DMS153 treated with DMSO at 0.1 percent for 48 hours (cell line): Measurements from ENCODE around the gene CYP46A1.
"Not testable (repeated sequence)": the region's sequence is repeated elsewhere in the genome, so short reads cannot be mapped to it uniquely, and the experiment has no call there.

Experiments
- DNase-seq: peaks from one replicate; lab custom pipeline; 2025; ENCODE audit not compliant: unreplicated experiment; lab: John Stamatoyannopoulos, UW

The CYP46A1 gene

DNA sequence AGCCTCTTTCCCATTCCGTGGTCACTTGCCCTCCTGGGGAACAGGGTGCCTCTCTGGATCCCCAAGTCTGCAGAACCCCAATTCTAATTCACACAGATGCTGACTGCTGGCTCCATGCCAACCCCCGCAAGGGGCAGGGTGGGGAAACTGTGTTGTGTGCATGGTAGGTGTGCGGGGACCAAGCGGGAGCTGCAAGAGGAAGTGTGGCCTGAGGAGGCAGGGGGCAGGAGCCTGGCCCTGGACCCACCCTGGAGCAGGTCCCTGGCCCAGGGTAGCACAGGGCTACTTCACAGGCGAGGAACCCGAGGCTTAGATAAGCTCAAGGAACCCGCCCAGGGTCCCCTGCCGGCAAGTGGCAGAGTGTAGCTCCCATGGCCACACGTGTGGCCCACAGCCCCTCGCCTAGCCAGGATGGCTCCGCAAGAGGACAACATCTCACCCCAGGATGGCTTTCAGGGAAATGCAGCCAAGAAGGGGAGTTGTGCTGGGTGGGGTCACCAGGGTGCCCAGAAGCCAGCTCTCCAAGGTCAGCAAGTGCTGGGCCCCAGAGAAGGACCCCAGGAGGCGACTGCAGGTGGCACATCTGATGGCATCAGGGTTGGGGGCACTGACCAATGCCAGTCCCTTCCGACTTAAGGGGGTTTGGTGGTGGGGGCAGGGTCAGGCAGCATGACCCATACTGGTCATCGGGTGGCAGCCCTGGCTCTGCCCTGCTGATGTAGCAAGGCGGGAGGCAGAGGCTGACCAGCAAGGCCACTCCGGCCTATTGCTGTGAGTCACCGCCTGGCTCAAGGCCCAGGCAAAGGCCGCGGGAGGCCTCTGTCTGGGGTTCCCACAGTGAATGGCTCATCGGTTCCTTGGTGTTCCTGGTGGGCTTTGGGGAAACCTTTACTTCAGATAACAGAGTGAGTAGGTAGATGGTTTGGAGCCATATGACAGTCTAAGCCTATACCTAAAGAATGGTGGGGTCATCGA is 71.8 kb downstream of the CYP46A1 start:
- DNase-seq = no peak

DNA sequence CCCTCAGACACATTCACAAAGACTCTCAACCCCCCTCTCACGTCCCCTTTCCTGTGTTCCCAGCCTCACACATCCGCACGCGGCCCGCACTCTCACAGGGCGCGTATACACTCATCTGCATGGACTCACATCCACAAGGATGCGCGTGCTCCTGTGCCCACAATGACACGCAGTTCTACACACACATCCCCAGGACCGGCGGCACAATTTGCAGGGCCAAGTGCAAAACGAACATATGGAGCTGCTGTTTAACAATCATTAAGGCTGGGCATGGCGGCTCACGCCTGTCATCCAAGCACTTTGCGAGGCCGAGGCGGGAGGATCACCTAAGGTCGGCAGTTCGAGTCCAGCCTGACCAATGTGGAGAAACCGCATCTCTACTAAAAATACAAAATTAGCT is 72.7 kb downstream of the CYP46A1 start:
- DNase-seq = no peak

DNA sequence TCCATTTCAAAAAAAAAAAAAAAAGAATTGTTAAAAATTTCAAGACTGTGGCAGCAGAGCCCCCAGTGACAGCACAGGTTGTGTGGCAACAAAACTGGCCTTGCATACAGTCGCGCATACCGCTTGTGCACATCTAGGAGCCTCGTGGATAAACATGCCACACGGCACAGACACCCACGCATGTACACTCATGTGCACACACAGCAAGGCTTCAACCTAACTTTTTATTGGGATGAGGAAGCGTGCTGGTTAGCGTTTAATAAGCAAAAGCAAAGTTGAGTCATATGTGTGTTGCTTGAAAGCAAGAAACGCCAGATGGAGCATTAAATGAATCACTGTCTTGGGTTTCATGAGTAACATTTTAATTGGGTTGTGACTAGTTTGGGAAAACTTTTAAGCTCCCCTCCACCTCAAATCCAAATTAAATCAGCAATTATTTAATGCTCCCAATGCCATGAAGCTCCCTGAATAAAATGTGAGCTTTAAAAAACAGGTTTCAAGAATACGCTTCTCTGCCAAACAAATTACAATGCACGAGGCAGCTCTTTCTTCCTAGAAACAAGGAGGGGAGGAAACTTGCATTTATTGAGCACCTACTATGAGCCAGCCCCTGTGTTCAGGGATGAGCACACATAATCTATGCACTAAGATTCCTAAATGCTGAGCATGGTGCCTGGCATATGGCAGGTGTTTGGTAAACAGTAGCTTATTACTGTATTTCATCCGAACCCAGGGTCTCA is 73.4 kb downstream of the CYP46A1 start:
- no peak for DNase-seq

DNA sequence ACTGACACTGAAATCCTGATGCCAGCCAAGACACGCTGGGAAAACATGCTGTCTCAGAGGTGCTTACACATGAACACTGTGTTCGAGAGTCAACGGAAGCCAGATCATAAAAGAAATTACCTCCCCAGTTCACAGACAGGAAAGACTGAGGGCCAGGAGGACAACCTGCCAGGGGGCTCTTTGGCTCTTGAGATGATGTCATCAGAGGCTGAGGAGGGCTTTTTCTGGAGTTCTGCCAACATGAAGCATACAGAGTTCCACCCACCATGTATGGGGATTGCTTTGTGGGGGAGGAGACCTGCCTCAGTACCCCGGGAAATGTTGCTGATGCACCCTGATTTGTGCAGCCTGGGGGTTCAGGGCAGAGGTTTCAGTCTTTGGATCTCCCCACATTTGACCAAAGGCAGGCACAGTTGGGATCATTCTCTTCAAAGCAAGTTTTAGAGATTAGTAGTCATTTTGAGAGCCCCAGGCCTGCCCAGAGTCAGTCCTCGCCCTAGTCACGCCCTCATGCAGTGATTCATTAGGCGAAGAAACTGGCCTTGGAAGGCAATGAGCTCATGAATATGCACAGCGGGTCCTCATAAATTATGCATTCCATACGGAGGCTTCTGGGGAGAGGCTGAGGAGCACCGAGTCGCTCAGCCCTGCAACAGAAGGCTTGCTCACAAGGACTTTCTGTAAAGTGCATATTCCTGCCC is 74.2 kb downstream of the CYP46A1 start:
- no peak for DNase-seq

DNA sequence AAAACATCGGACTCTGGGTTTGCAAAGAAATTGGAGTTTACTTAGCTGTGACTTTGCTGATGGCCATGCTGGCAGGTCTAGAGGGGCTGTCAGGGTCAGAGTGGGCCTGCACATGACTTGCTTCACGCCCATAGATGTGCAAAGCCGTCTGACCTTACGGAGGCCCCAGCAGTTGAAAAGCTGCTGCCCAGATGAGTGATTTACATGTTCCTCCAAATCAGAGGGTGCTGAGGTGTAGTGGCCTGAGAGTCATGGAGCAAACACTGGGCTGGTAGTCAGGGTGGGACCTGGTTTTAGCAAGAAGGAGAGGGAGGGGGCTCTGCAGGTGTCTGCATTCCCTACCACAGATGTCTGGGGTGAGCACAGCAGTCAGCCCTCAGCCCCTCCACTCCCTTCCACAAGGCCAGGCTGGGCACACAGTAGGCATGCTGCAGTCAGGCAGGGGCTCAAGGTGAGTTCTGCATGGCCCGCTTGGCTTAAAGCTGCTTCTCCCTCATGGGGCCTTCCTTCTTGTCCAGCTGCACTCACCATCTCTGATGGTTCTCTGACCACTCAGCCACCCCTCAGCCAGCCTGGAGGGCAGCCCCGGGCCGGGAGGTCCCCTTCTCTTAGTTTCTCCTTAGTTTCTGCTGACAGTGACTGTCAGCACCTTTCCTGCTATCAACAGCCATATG is 74.9 kb downstream of the CYP46A1 start:
- DNase-seq = no peak

DNA sequence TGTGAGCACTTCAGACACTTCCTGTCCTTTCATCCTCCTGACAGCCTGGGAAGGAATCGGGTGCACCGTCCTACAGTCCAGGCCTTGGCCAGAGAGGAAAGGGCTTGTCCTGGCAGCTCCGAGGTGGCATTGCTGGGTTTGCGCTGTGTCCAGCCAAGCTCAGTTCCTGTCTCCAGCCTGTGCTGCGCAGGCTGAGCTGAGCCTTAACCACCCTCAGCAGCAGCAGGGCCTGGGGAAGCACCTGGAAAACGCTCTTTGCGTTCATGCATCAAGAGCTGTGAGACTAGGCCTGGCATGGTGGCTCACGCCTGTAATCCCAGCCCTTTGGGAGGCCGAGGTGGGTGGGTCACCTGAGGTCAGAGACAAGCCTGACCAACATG is 75.4 kb downstream of the CYP46A1 start:
- no peak for DNase-seq

DNA sequence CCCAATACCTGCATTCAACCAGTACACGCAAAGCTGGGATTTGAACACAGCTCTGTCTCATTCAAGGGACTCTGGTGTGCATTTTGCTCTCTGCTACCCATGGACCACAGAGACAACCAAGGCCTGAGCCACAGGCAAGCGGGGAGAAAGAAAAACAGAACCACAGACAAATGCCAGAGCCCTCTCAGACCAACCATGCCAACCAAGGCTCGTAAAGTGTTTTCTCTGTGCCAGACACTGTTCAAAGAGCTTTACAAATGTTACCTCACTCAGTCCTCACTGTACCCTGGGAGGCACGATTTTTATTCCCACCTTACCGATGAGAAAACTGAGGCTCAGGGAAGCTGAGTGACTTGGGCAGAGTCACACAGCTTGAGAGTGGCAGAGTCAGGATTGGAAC is 76.7 kb downstream of the CYP46A1 start:
- DNase-seq = no peak

DNA sequence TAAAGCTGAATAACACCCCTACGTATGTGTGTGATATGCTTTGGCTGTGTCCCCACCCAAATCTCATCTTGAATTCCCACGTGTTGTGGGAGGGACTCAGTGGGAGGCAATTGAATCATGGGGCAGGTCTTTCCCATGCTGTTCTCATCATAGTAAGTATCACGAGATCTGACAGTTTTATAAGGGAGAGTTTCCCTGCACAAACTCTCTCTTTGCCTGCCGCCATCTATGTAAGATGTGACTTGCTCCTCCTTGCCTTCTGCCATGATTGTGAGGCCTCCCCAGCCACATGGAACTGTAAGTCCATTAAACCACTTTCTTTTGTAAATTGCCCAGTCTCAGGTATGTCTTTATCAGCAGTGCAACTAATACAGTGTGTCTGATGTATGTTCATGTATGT is 78.8 kb downstream of the CYP46A1 start:
- DNase-seq = not testable (repeated sequence)

DNA sequence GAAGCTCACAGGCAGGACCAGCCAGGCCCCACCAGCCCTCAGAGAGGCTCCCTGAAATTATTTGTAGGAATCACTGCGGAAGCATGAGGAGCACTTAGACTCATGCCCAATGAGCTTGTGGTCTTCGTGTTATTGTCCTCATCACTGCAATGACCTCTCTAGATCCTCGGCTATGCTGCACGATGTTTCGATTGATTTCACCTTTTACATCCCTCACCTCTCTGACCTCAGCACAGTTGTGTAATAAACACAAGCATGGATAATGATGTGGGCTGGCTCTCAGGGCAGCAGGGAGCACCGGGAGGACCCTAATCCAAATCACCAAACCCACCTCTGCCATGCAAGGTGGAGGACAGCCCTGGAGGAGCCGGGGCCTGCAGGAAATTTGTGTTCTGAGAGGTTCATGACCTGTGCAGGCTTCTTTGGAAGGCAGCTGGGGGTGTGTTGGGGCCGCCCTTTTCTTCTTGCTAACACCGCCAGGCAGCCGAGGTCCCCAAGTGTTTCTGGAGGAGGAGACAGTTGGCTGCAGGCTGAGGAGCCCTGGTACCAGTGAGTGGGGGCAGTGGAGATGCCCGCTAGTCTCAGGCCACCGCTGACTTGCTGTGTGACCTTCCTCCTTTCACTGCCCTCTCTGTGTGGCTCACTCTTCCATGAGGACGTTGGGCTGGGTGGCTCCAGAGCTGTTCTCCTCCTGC is 79.6 kb downstream of the CYP46A1 start:
- no peak for DNase-seq

DNA sequence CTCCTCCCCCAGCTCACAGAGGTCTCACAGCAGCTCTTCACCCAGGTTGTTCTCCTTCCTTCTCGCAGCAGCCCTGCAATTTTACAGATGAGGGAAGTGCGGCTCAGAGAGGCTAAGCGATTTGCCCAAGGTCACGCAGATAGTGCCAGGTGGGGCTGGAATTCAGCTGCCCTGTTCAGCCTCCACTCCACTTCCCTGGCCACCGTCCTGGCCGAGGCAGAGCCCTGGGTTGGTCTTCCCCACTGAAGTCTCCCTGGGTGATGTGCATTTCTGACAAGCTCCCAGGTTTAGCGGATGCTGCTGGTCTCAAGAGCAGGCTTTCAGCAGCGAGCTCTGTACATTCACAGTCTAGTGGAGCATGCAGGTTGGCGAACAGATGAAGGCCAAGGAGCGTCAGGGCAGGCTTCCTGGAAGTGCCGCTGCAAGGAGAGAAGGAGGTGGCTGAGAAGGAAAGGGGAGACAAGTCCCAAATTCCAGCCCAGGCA is 80.2 kb downstream of the CYP46A1 start:
- DNase-seq = no peak

DNA sequence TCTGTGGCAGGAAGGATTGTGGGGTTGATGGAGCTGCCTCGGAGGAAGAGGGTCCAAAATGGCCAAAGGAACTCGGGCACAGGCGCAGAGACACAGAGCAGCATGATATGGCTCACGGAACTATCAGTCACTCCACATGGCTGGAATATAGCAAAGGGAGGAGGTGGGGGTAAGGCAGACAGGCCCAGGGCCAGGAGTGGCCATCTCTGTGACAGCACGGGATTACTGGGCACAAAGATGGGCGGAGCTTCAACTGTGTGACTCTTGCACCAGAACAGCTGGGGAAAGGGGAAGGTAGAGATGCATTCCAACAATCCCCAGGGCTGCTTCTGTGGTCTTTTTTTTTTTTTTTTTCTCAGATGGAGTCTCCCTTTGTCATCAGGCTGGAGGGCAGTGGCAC is 84.3 kb downstream of the CYP46A1 start:
- DNase-seq = no peak

DNA sequence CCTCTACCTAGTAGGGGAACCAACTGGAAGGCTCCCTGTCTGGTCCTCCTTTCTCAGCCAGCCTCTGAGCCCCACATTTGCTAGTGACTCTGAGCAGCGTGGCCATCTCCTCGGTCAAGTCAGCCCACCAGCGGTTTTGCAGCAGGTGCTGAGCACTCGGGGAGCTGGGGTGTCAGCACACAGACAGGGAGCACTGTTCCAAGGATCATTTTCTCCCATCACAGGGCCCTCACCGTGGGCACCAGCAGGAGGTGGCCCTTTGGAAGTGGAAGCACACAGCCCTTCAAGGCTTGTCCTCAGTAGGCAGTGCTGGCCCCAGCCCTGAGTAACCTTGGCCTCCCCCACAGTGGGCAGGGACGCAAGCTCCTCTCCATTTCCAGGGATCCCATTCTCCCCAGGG is 85.0 kb downstream of the CYP46A1 start:
- DNase-seq = no peak

DNA sequence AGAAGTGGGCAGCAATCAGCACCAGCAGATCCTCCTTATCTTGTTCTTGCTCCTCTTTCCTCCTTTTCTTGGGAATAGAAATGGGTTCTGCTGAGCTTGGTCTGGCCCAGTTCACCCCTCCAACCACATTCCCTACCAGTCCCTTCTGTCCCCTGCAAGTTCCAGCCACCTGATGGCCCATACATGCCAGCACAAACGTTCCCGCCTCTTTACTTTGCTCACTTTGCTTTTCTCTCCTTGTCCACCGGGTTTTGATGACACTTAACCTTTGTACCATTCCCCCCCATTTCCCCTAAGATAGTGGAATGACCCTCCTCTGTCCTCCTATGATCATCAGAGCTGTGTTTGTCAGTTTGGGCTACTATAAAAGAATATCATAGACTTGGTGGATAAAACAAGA is 85.7 kb downstream of the CYP46A1 start:
- DNase-seq = no peak

DNA sequence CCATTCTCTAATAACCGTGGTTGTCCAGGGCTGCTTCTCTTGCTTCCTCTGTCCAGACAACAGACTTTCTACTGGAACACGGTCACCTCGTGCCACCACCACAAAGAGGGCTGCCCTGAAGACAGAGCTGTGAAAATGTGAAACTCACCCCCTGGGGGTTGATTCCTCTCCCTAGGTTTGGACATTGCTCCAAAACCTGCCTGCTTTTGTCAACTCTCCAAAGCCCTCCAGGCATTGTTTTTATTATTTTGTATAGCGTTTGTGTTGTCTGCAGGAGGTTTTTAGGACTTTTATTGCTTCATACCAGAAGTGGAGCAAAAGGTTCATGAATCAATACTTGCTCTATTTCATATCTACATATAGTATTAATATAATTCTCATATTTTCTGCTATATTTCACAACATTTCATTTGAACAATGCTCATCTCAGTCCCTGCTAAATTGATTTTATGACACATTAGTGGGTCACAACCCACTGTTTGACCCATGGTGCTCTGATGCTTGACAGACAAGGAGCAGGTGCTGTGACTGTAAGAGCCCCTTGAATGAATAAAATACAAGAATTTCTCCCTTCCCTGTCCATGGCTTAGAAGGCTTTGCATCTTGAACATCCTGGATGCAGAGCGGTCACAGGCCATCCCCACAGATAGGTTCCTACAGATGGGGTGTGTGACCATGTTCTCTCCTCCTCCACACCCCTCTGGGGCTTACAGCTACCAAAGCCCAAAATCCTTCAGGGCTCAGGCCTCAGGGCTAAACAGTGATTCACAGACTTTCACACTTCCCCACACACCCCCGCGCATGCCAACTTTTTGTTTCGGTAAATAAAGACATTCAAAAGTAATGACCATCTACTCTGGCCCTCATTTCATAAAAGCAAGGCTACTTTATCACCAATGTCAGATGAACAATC is 88.5 kb downstream of the CYP46A1 start:
- no peak for DNase-seq

DNA sequence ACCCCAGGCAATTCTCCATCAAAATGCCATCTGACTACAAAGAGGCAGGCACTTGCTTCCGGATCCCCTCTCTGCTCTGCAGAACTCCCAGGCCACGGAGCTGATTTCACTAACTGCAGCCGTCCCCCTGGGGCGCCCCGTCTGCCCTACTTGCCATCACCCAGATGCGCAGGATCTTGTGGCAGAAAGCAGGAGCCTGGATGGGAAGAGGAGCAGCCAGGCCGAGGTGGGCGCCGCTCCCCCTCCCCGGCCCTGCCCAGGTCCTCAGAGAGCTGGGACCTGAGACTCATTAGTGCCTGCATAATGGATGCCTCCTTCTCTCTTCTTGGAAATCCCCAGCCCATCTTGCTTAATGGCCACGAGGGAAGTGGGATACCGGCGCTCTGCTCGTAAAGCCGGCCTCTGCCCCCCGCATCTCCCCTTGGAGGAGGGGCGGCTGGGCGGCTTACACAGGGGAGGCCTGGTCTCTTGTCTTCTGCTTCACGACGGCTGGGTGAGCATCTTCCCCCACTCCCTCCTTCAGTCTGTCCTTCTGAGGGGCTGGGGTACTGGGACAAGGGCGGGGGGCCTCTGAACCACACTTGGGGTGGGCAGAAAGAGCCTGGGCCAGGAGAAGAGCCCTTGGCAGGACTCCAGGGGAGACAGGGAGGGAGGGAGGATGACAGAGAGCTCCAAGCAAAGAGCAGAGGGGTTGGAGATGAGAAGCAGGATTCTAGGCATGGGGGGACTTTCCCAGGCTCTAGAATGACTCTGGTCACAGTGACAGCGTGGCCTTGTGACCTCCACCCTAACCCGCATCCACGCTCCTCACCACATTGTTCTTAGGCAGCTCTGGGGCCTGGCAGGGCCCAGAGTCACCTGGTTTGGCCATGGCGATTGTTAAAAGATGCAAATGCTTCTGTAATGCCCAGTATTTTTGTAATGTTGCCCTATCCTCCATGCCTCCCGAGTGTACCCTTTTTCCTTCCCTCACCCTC is 89.7 kb downstream of the CYP46A1 start:
- DNase-seq = no peak

DNA sequence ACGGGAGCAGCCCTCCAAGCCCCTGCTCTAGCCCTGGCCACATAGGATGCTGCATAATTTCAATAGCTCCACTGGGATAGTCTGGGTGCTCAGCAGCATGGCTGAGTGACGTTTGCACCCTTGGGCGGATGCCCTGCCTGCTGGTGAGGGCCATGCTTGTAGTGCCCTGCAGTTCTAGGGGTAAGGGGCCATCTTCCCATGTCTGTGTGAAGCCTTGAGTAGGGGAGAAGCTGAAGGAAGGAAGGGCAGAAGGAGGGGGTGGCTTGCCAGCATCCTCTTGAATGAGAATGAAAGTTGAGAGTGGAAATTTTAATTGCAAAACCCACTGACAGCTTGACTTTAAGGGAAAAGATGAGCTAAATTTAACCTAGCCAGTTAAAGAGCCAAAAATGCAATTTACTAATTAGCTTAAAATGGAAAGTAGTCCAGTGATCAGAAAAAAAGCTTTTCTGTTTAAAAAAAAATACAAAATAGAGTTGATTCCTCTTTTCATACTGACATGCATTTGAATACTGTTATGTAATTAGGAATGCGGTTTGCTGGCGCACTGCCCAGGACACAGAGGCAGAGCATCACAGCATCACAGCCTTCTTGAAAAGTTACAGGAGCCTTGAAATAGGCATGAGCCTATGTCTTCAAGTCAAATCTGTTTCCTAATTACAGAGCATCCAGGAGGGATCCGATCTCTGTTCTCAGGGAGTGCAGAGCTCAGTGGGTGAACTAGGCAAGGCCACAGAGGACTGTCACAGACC is 90.6 kb downstream of the CYP46A1 start:
- DNase-seq = no peak

DNA sequence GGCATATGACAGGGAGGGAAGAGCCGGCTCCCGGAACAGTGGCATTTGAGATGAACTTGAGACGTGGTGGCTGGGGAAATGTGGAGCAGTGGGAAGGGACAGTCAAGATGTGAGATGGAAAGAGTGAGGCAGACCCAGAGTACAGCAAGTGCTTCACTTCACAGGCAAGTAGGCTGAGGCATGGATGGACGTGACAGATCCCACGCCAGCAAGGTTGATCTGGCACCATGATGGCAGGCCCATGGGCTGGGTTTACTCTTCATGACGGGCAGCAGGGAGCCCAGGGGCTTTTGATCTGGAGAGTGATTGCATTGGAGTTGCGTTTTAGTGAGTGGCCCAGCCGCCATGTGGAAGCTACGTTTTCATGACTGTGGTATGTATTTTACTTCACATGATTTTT is 91.3 kb downstream of the CYP46A1 start:
- no peak for DNase-seq
